GM21723 (cell line): ENCODE measurements around the gene ZSCAN32.

Experiments used
- ATAC-seq: cut with Tn5 transposase; IDR thresholded peaks from one replicate; pipeline ENCODE4 v1.9.1; 2021; ENCODE audit warnings: mild to moderate bottlenecking, moderate library complexity; ENCODE audit not compliant: unreplicated experiment

Gene ZSCAN32

GRCh38 chr16:3358871-3359270 lies 41.9 kb downstream of the ZSCAN32 start:
- no peak for ATAC-seq

- no peak for ATAC-seq
Measured at GRCh38 chr16:3356118-3356517, 44.7 kb downstream of the ZSCAN32 start.

GRCh38 chr16:3355589-3355988 lies 45.2 kb downstream of the ZSCAN32 start, which contains the start of gene OR2C1:
TSS of gene OR2C1 (plus strand) at chr16:3355889. CDS start at chr16:3355941, 52 bp downstream.
- no peak for ATAC-seq

- no peak for ATAC-seq
Measured at GRCh38 chr16:3349175-3349574, 51.6 kb downstream of the ZSCAN32 start.

- ATAC-seq, result no peak
Measured at GRCh38 chr16:3348547-3349167, 52.1 kb downstream of the ZSCAN32 start.

GRCh38 chr16:3347586-3347985 lies 53.2 kb downstream of the ZSCAN32 start:
- ATAC-seq, result no peak

GRCh38 chr16:3346041-3346440 lies 54.8 kb downstream of the ZSCAN32 start:
- no peak for ATAC-seq
